Fibroblast of lung (primary cell): ENCODE measurements around the gene USP32. TPM values are rescaled to one million over a fixed set of nuclear protein-coding genes. Genes with fewer than 3 reads are reported as not detected.
"Not testable (repeated sequence)": the region's sequence is repeated elsewhere in the genome, so short reads cannot be mapped to it uniquely, and the experiment has no call there.

Source experiments
- DNase-seq, 2 donors: peaks; one replicate each; pipeline versions ENCODE4 v3.0.0 to v3.0.0-alpha.2; 2010; ENCODE audit warnings: low read depth in 2 of 2
- H2AFZ ChIP-seq: 2 replicates; pipeline ENCODE4 v1.5.1; 2012; ENCODE audit warnings: low read length, control low read depth, inconsistent platforms
- H3K27ac ChIP-seq: 2 replicates; pipeline ENCODE4 v1.5.1; 2011; ENCODE audit warnings: low read length, control low read depth; ENCODE audit not compliant: insufficient read depth
- H3K27me3 ChIP-seq: 2 replicates; pipeline ENCODE4 v1.5.1; 2011; ENCODE audit warnings: mild to moderate bottlenecking, low read length; ENCODE audit not compliant: control insufficient read depth, insufficient read depth
- H3K36me3 ChIP-seq: 2 replicates; pipeline ENCODE4 v1.5.1; 2011; ENCODE audit warnings: low read length; ENCODE audit not compliant: control insufficient read depth, insufficient read depth
- H3K4me1 ChIP-seq: 2 replicates; pipeline ENCODE4 v1.5.1; 2011; ENCODE audit warnings: low read length; ENCODE audit not compliant: control insufficient read depth, insufficient read depth; ENCODE audit errors: extremely low read depth
- H3K4me2 ChIP-seq: 2 replicates; pipeline ENCODE4 v1.5.1; 2011; ENCODE audit warnings: low read length, control low read depth; ENCODE audit not compliant: insufficient read depth; ENCODE audit errors: extremely low read depth
- H3K4me3 ChIP-seq, 4 experiments: fragments of 200-600 bp in 1 of 4; sonication (generic) in 1 of 4; replicated peaks in 1 of 4; 2 replicates each; pipeline ENCODE4 v1.5.1; 2011 to 2016; ENCODE audit warnings: low read length in 4 of 4, low read depth in 3 of 4, mild to moderate bottlenecking in 3 of 4, control low read depth in 2 of 4, inconsistent platforms in 1 of 4, mixed read lengths in 1 of 4; ENCODE audit not compliant: insufficient read depth in 1 of 4; ENCODE audit errors: control extremely low read depth in 1 of 4
- H3K79me2 ChIP-seq: 2 replicates; pipeline ENCODE4 v1.5.1; 2012; ENCODE audit warnings: mild to moderate bottlenecking, low read length, inconsistent platforms; ENCODE audit not compliant: control insufficient read depth, insufficient read depth
- H3K9ac ChIP-seq: 2 replicates; pipeline ENCODE4 v1.5.1; 2011; ENCODE audit warnings: mild to moderate bottlenecking, low read length, control low read depth; ENCODE audit not compliant: insufficient read depth
- H3K9me3 ChIP-seq: 2 replicates; pipeline ENCODE4 v1.5.1; 2012; ENCODE audit warnings: low read depth, low read length; ENCODE audit not compliant: control insufficient read depth, insufficient read depth
- H4K20me1 ChIP-seq: 2 replicates; pipeline ENCODE4 v1.5.1; 2011; ENCODE audit warnings: low read length; ENCODE audit not compliant: control insufficient read depth, insufficient read depth; ENCODE audit errors: extremely low read depth
- EZH2 ChIP-seq: IDR thresholded peaks from 2 replicates; pipeline ENCODE4 v1.5.1; 2012; ENCODE audit warnings: low read length, control low read depth, mild to moderate bottlenecking; ENCODE audit errors: missing control alignments
- polyA plus RNA-seq, 2 donors: library from polyadenylated mRNA; depleted of rRNA in 1 of 2; stranded (reverse) in 1 of 2; unstranded in 1 of 2; fragments of >200 nt; gene quantifications; 2 replicates each; pipeline ENCODE4 v1.2.1, GENCODE V29; 2011 to 2012; ENCODE audit warnings: missing spikeins in 1 of 2
- total RNA-seq: library from RNA; depleted of rRNA; stranded (reverse); fragments of >200 nt; gene quantifications from 2 replicates; pipeline ENCODE4 v1.2.1, GENCODE V29; 2014
- TF ChIP-seq, protein P1 (sequence below), 2 donors: IDR thresholded peaks in 1 of 2; conservative IDR thresholded peaks in 1 of 2; 1 replicate in 1 of 2; 2 replicates in 1 of 2; pipeline ENCODE4 v1.5.1; 2011 to 2012; ENCODE audit warnings: low read length in 2 of 2, control low read depth in 1 of 2, inconsistent platforms in 1 of 2, low read depth in 1 of 2, mild to moderate bottlenecking in 1 of 2

USP32 gene
- total and polyA plus RNA-seq, 2 donors (not counting 1 experiment from before 2014, with no cell fraction given) = 40.1 to 82.7 TPM

DNA sequence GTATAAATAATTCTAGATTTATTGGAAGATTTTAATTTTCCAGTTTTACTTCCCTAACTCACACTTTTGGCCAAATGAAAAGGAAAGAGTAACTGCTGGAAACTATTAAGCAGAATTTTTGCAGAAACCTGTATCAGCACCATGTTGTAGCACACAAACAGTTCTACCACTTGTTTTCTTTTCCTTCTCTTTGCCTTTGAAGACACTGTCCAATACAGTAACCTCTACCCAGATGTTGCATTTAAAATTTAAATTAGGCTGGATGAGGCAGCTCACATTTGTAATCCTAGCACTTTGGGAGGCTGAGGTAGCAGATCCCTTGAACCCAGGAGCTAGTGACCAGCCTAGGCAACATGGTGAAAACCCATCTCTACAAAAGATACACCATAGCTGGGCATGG, 186.2 kb downstream of the USP32 start:
- H3K4me1 ChIP-seq, H3K4me3 ChIP-seq, H3K4me2 ChIP-seq, H3K9ac ChIP-seq, H3K79me2 ChIP-seq, H2AFZ ChIP-seq, H3K27ac ChIP-seq, H3K9me3 ChIP-seq, H3K36me3 ChIP-seq, H4K20me1 ChIP-seq, DNase-seq, H3K27me3 ChIP-seq: not testable (repeated sequence)

GRCh38 chr17:60198630-60199029, 193.3 kb downstream of the USP32 start:
- H3K36me3 ChIP-seq, H3K27me3 ChIP-seq, H3K4me3 ChIP-seq, DNase-seq, H4K20me1 ChIP-seq, H3K9me3 ChIP-seq, H3K4me1 ChIP-seq, H3K27ac ChIP-seq, H3K9ac ChIP-seq, H3K79me2 ChIP-seq, H3K4me2 ChIP-seq, H2AFZ ChIP-seq: not testable (repeated sequence)

- H3K36me3 ChIP-seq, H3K27me3 ChIP-seq, H3K4me2 ChIP-seq, H3K27ac ChIP-seq, H3K4me3 ChIP-seq, H3K9me3 ChIP-seq, H3K9ac ChIP-seq, H4K20me1 ChIP-seq, H3K4me1 ChIP-seq, H2AFZ ChIP-seq, DNase-seq, H3K79me2 ChIP-seq: not testable (repeated sequence)
Observed at GRCh38 chr17:60194141-60194540, 197.8 kb downstream of the USP32 start.

DNA sequence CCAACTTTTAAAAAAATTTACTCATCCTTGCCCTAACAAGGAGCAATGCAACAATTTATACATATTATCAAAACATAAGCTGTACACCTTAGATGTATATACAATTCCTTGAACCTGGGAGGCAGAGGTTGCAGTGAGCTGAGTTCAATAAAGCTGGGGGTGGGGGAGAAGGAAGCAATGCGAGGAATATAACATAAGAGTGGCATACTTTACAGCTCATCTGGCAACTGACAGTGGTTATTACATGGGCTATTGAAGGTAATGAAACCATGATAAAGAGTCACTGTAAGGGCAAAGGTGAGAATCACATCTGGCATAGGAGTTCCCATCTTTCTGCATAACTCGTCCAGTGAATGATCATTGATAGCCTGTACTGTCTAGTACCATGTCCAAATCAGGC, 198.5 kb downstream of the USP32 start:
- TF ChIP-seq, protein P1, sequence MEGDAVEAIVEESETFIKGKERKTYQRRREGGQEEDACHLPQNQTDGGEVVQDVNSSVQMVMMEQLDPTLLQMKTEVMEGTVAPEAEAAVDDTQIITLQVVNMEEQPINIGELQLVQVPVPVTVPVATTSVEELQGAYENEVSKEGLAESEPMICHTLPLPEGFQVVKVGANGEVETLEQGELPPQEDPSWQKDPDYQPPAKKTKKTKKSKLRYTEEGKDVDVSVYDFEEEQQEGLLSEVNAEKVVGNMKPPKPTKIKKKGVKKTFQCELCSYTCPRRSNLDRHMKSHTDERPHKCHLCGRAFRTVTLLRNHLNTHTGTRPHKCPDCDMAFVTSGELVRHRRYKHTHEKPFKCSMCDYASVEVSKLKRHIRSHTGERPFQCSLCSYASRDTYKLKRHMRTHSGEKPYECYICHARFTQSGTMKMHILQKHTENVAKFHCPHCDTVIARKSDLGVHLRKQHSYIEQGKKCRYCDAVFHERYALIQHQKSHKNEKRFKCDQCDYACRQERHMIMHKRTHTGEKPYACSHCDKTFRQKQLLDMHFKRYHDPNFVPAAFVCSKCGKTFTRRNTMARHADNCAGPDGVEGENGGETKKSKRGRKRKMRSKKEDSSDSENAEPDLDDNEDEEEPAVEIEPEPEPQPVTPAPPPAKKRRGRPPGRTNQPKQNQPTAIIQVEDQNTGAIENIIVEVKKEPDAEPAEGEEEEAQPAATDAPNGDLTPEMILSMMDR (conservative IDR thresholded peaks at IDR 0.05 in 1 of 2, IDR thresholded peaks at IDR 0.05 in 1 of 2; ENCODE audit: low read depth in 1 of 2, low read length in 2 of 2) = no peak
- no peak for TF ChIP-seq EZH2
- no peak overlapping the region for H3K4me3 ChIP-seq
- no peak overlapping the region for H3K4me2 ChIP-seq
- H3K36me3 ChIP-seq = peaks cover 5% of the 10 kb centered on the region
- no peak overlapping the region for H3K27ac ChIP-seq
- H3K79me2 ChIP-seq = no peaks in the 10 kb centered on the region
- DNase-seq = no peak
- no peak overlapping the region for H3K9ac ChIP-seq
- no peak overlapping the region for H2AFZ ChIP-seq
- no peaks in the 10 kb centered on the region for H3K27me3 ChIP-seq
- H4K20me1 ChIP-seq = no peaks in the 10 kb centered on the region
- no peaks in the 10 kb centered on the region for H3K4me1 ChIP-seq
- H3K9me3 ChIP-seq = no peaks in the 10 kb centered on the region

DNA sequence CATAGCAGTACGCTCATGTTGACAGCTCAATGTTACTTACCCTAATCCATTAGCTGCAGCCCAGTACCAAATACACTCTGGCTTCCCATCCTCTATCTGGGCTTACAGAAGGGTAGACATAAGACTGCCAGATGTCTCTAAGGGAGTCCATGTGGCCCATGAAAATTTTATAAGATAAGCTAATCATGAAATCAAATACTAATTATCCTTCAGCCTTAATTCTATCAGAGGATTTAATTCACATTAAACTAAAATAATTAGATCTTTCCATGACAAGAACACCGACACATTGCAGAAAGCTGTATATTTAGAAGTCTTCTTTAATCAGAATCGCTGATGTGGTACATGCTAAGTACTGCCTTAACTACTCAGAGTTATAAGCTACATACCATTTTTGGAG, 198.9 kb downstream of the USP32 start:
- not testable (repeated sequence) for H3K27ac ChIP-seq, H4K20me1 ChIP-seq, H3K4me3 ChIP-seq, H3K27me3 ChIP-seq, H2AFZ ChIP-seq, DNase-seq, H3K79me2 ChIP-seq, H3K4me1 ChIP-seq, H3K4me2 ChIP-seq, H3K9ac ChIP-seq, H3K36me3 ChIP-seq, H3K9me3 ChIP-seq

DNA sequence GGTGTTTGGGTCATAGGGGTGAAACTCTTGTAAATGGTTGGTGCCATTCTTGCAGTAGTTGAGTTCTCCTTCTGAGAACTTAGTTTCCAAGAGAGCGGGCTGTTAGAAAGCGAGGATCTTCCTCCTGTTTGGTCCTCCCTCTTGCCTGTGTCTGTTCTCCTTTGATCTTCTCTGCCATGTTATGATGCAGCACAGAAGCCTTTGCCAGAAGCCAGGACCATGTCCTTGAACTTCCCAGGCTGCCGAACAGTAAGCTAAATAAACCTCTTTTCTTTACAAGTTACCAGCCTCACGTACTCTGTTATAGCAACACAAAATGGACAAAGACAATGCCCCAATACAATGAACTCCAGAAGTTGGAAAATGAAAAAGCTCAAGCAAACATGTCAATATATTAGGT, 201.9 kb downstream of the USP32 start:
- not testable (repeated sequence) for H3K27ac ChIP-seq, H3K27me3 ChIP-seq, DNase-seq, H3K79me2 ChIP-seq, H3K4me2 ChIP-seq, H3K4me1 ChIP-seq, H3K36me3 ChIP-seq, H3K9me3 ChIP-seq, H3K9ac ChIP-seq, H3K4me3 ChIP-seq, H2AFZ ChIP-seq, H4K20me1 ChIP-seq
